GM19043 (cell line): ENCODE results near the gene ORM2.
A peak's percentile ranks its signal among the peaks of the same experiment; 100 is the strongest.

Source experiments
- ATAC-seq: cut with Tn5 transposase; IDR thresholded peaks from one replicate; pipeline ENCODE4 v1.9.1; 2021; ENCODE audit warnings: low read depth; ENCODE audit not compliant: unreplicated experiment

ORM2 gene

DNA sequence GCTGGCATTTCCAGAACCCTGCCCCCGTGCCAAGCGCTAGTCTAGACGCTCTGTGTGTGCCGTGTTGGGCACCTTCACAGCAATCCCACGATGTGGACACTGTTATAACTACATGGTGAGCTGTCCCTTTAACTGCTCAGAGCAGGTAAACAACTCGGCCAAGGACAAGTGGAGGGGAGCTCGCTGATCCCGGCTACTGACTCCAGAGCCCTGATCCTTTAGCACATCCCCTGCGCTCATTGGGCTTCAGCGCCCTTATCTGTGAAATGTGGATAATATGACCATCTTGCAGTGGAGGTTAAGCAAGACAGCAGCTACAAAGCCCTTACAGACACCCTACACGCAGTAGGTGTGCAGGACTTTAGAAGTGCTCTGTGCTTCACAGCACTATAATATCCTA, 16.5 kb downstream of the ORM2 start:
- ATAC-seq = no peak

DNA sequence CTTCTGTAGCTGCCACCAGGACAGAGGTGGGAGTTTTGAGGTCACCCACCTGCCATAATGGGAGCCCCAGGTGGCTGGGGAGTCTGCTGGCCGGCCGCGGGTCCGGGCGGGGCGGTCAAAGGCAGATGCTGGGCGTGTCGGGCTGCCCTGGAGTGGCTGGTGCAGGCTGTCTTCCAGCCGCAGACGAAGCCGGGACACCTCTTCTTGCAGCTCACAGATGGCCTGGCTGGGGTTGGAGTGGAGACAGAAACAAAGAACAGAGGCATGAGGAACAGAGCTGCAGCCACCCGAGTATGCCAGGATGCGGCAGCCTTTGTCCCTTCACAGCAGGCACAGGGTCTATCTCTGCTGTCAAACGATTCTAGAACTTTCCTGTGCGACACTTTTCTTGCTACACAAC, 18.0 kb downstream of the ORM2 start:
- ATAC-seq = no peak

DNA sequence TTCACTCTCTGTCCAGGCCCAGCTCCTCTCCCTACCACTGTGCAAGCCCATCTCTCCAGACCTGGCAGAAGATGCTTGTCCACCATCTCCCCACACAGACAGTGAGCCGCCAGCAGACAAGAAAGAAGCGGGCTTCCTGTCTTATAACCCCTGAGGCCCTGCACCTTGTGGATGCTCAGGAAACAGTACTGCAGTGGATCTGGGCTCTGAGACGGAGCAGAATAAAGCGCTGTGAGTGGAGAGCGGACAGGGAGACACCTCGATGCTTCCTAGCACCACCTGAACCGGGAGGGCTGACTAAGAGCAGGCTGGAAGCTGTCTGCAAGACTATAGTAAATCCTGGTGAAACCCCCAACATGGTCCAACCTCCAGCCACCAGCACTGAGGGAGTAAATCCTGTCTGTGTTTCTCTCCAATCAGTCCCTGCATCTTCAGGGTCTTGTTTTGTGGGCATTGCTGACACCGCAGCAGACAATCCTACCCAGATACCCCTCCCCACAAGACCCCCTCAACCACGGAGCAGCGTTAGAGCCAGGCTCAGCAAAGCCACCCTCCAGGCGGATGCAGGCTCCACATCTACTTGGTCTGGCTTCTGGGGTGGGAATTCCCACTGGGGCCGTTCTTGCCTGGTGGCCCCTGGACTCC, 18.7 kb downstream of the ORM2 start:
- ATAC-seq = no peak

GRCh38 chr9:114348906-114349482, 19.3 kb downstream of the ORM2 start:
- peak; percentile 87 for ATAC-seq

DNA sequence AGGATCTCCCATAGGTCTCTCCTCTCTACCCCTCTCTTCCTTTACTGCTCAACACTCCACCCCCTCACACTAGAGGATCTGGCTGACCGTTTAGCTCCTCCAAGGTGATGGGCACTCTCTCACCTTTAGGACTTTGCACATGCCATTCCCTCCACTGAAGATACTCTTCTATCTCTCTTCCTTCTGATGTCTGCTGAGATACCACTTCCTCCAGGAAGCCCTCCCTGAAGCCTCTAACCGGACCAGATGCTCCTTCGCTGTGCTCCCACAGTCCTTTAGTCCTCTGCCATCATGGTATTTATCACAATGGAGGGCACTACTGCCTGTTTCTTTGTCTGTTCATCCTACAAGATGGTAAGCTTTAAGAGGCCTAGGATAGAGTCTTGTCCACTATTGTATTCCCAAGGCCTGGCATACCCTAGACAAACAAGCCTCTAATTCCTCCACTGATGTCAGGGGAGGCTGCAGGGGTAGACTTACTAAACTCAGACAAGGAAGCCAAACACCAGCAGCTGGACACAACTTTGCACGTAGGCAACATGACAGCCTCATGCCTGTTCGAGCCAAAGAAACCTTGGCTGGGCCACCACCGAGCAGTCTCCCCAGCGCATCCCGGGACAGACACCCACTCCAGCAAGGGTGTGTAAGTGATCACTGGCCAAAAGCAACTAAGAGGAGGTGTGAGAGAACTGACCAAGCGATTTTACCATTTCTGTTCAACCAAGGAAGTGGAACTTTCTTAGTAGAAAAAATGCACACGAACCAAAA, 20.2 kb downstream of the ORM2 start:
- no peak for ATAC-seq

DNA sequence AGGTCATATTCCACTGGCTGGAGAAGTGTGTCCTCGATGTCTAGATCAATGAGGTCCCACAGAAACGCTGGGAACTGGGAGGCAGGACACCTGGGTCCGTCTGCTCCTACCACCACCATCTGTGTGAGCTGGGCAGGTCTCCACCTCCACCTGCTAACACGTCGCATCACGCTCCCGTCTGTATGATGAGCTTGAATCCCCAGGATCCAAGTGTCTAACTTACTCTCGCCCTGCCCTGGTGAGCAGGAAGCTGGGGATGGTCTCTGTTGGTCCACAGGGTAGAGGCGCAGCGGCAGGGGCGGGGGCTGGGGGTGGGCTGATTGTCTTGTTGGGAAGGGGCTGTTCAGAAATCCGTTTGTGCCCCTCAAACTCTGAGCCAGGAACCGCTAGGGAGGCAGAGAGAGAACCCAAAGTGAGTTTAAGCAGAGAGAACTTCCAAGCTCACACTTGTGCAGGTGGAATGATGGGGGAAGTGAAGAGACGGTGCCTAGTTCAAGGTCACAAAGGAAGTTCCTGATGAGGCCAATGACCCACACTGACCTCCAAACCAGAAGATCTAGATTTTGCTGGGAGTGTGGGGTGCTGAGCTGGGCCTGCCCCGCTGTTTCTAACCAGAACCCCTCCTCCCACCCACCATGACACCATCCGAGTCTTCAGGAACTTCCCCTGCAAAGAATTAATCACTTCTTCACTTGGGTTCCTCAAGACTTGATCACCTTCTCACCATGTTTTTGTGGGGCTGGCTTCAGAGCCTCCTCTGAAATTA, 21.1 kb downstream of the ORM2 start:
- ATAC-seq = no peak

DNA sequence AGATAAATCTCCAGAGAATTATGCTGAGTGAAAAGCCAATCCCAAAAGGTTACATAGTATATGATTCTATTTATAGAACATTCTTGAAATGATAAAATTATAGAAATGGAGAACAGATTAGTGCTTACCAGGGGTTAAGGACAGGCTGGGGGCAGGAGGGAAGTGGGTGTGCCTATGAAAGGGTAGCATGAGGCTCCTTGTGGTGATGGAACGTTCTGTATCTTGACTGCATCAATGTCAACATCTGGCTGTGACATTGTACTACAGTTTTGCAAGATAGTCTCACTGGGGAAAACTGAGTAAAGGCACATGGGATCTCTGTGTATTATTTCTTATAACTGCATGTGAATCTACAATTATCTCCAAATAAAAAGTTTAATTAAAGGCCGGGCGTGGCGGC, 22.3 kb downstream of the ORM2 start:
- ATAC-seq = no peak

- ATAC-seq = no peak
Observed at GRCh38 chr9:114355821-114356220, 26.2 kb downstream of the ORM2 start.

- no peak for ATAC-seq
Observed at GRCh38 chr9:114356792-114357191, 27.1 kb downstream of the ORM2 start.

GRCh38 chr9:114357360-114357759, 27.7 kb downstream of the ORM2 start:
- no peak for ATAC-seq

DNA sequence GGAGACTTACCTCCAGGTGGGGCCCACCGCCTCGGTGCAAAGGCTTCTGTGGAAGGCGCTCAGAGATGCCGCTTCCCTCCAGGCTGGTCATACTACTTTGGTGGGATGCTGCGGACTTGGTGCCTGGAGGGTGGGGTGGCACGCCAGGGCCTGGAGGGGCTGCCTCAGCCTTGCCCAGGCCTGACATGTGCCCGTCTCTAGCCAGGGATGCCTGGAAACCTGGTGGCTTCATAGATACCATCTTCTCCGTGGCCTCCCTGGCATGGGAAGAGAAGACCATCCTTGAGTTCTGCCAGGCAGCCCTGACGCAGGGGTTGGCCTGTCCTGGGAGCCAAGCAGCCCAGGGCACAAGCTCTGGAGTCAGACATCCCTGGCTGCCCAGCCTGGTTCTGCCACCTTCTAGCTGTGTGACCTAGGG, 28.3 kb downstream of the ORM2 start:
- ATAC-seq = no peak

GRCh38 chr9:114359801-114360200, 30.1 kb downstream of the ORM2 start:
- no peak for ATAC-seq

- ATAC-seq = no peak
Observed at GRCh38 chr9:114361542-114361941, 31.9 kb downstream of the ORM2 start.

DNA sequence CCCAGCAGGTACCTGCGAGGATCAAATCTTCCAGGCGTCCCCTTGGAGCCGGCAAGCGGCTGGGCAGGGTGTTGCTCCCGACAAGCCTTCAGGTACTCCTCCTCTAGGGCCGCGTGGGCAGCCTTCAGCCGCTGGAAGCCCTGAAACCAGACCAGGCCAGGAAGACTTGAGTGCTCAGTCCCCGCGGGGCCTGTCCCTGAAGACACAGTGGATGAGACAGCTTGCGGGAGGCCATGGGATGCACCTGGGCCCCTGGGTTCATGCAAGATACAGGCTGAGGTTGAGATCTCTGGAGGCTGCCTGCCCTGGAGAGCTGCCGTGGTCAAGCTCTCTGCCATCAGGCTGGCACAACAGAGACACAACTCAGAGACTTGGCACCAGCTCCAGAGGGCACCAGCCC, 32.7 kb downstream of the ORM2 start:
- ATAC-seq = no peak

DNA sequence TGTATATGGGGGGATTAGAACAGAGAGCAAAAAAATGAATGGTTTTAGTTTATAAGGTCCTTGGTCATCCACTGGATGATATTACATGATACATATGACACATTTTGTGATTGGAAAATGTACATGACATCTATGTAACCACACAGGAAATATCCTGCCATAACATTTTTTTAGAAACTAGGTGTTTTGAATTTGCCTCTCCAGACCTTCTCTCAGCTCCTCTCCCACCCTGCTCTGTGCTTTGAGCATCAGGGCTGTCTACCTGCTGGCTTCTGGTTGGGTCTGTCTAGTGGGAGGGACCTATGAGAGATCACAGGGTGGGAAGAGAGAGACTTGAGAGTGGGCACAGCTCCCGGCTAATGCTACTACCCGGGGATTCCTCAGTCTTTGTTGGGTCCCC, 33.8 kb downstream of the ORM2 start:
- no peak for ATAC-seq

DNA sequence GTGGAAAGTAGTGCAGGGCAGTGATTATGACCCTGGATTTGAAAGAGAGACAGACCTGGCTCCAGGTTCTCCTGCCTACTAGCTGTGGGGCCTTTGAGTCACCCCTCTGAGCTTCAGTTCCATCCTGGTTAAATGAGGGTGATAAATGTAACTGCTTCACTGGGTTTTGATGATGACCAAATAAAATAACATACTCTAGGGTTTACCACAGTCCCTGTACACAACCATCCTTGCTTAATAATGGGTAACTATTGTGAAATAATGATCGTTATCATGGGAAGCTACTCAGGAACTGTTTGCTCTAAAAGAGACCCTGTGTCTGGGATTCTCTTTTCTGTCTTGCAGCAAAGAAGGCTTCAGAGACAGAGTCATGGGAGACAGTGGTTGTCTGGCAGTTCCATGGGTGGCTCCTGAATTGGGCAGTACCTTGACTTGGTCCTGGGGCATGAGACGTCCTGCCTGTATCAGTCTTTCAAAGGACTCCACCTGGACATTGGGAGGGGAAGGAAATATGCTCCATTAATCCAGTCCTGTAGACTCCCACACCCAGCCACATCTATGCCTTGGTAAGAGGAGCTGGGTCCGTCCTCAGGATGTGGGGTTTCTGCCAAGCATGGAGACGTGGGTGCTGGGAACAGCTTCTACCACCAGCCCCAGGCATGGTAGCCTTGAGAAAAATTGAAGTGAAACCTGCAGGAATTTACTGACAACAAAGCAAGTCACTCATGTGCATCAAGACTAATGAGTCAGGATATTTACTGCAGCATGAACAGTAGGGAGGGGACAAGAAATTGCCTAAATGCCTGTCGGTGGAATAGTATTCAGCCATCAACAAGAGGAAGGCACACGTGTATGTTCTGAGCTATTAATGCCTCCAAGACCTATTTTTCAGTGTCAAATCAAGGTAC, 34.7 kb downstream of the ORM2 start:
- no peak for ATAC-seq

- no peak for ATAC-seq
Observed at GRCh38 chr9:114365194-114365593, 35.5 kb downstream of the ORM2 start.

GRCh38 chr9:114366334-114367128, 36.9 kb downstream of the ORM2 start:
- peak; percentile 53 for ATAC-seq

DNA sequence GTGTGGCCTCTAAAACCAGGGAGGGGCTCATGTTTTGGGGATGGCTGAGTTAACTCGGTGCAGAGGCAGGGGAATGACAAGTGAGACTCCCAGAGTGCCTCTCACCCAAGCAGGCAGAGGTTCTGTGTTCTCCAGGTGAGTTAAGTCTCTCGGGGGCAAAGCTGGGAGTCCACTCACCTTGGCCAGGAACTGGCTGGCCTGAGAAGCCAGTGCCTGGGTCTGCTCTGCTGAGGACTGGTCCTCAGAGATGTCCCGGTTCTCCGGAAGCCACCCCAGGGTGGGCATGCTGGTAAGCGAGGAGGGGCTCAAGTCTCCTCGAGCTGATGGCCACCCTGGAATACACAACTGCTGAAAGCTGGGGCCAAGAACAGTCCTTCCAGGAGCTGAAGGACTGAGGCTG, 37.7 kb downstream of the ORM2 start:
- no peak for ATAC-seq
